Lung (tissue), 16 donors: ENCODE results near the gene LRRC61. TPM values are rescaled to one million over a fixed set of nuclear protein-coding genes. Genes with fewer than 3 reads are reported as not detected.
"Not testable (repeated sequence)": the region's sequence is repeated elsewhere in the genome, so short reads cannot be mapped to it uniquely, and the experiment has no call there.

Experiments used
- ATAC-seq: fragments of 200-7000 bp; cut with Tn5 transposase; one replicate; pipeline ENCODE4 v1.9.1; 2020; ENCODE audit warnings: moderate number of reproducible peaks; ENCODE audit not compliant: insufficient read depth, low FRiP score
- DNase-seq, 3 donors: peaks; one replicate each; pipeline ENCODE4 v3.0.0-alpha.2; 2013 to 2017
- H3K27ac ChIP-seq, 2 donors: one replicate each; pipeline ENCODE4 v1.5.1; 2013; ENCODE audit warnings: mild to moderate bottlenecking in 2 of 2, moderate library complexity in 2 of 2, control low read depth in 1 of 2, inconsistent platforms in 1 of 2, low read depth in 1 of 2, low read length in 1 of 2
- H3K27me3 ChIP-seq, 3 donors: one replicate each; pipeline ENCODE4 v1.5.1; 2013; ENCODE audit warnings: low read length in 2 of 3; ENCODE audit not compliant: control insufficient read depth in 3 of 3, insufficient read depth in 3 of 3
- H3K36me3 ChIP-seq, 4 donors: one replicate each; pipeline ENCODE4 v1.5.1; 2013; ENCODE audit warnings: low read length in 4 of 4, mild to moderate bottlenecking in 1 of 4, moderate library complexity in 1 of 4; ENCODE audit not compliant: control insufficient read depth in 4 of 4, insufficient read depth in 4 of 4
- H3K4me1 ChIP-seq, 5 donors: one replicate each; pipeline ENCODE4 v1.5.1; 2013; ENCODE audit warnings: low read length in 5 of 5, mild to moderate bottlenecking in 2 of 5, moderate library complexity in 1 of 5; ENCODE audit not compliant: control insufficient read depth in 5 of 5, insufficient read depth in 5 of 5
- H3K4me3 ChIP-seq: one replicate; pipeline ENCODE4 v1.5.1; 2013; ENCODE audit warnings: mild to moderate bottlenecking, control low read depth, moderate library complexity
- H3K9ac ChIP-seq, 2 donors: one replicate each; pipeline ENCODE4 v1.5.1; 2013; ENCODE audit warnings: low read length in 2 of 2, control low read depth in 1 of 2; ENCODE audit not compliant: insufficient read depth in 1 of 2
- H3K9me3 ChIP-seq, 4 donors: one replicate each; pipeline ENCODE4 v1.5.1; 2013; ENCODE audit warnings: low read length in 3 of 4, mild to moderate bottlenecking in 1 of 4, moderate library complexity in 1 of 4; ENCODE audit not compliant: control insufficient read depth in 4 of 4, insufficient read depth in 3 of 4
- WGBS, 2 donors: extraction: QIAGEN DNeasy Blood & Tissue Kit; methylation state at CpG; one replicate each; pipeline ENCODE4 v1.1.7; 2013; 5-methylcytosine and 5-hydroxymethylcytosine counted together
- long read RNA-seq, 5 donors: transcript quantifications; one replicate each; lab custom pipeline, GENCODE V29; 2026
- polyA plus RNA-seq, 2 donors: library from polyadenylated mRNA; stranded (reverse); fragments of 200-250 nt; gene quantifications; one replicate each; pipeline ENCODE4 v1.2.1, GENCODE V29; 2013
- total RNA-seq, 2 donors: library from RNA; depleted of rRNA in 1 of 2; stranded (reverse); fragments of >200 nt in 1 of 2; gene quantifications; one replicate each; pipeline ENCODE4 v1.2.1, GENCODE V29; 2014 to 2021
- TF ChIP-seq, protein P1 (sequence below): IDR thresholded peaks from 2 replicates; pipeline ENCODE4 v1.5.1; 2012; ENCODE audit warnings: mild to moderate bottlenecking; ENCODE audit errors: control extremely low read depth, extremely low read depth
- donor health status: control.
- donor health status: control.
- donor health status: Bipolar disorder and iron deficiency.
- donor health status: healthy.
- donor health status: DM: yes; HTN: yes; CAD: no.

Gene LRRC61, protein sequence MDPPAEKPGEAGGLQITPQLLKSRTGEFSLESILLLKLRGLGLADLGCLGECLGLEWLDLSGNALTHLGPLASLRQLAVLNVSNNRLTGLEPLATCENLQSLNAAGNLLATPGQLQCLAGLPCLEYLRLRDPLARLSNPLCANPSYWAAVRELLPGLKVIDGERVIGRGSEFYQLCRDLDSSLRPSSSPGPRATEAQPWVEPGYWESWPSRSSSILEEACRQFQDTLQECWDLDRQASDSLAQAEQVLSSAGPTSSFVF
- total RNA-seq (10 to 100 TPM in 1 of 2 donors, 1 to 10 TPM in 1; 9.4 to 18.8 TPM), polyA plus RNA-seq (10 to 100 TPM in 1 of 2 donors, 1 to 10 TPM in 1; 7.1 to 16.6 TPM)
- long read RNA-seq, donor 1, transcript LRRC61-203 (3 exons, 667 nt) = minor isoform, 5 of 411 reads
- long read RNA-seq, donor 1, transcript LRRC61-202 (3 exons, 1,877 nt) = major isoform, 13 of 411 reads
- long read RNA-seq, donor 1, partial matches to known transcripts = 215 of 411 reads
- long read RNA-seq, donor 1, other reads (novel, unspliced or antisense) = 178 of 411 reads
- long read RNA-seq, donor 2, transcript LRRC61-202 (3 exons, 1,877 nt) = major isoform, 5 of 8 reads
- long read RNA-seq, donor 2, partial matches to known transcripts = 0 of 8 reads
- long read RNA-seq, donor 2, other reads (novel, unspliced or antisense) = 0 of 8 reads
- long read RNA-seq, donor 3, transcript LRRC61-202 (3 exons, 1,877 nt) = major isoform, 7 of 7 reads
- long read RNA-seq, donor 3, partial matches to known transcripts = 0 of 7 reads
- long read RNA-seq, donor 3, other reads (novel, unspliced or antisense) = 0 of 7 reads
- long read RNA-seq, donor 4, transcript LRRC61-202 (3 exons, 1,877 nt) = major isoform, 8 of 9 reads
- long read RNA-seq, donor 4, partial matches to known transcripts = 0 of 9 reads
- long read RNA-seq, donor 4, other reads (novel, unspliced or antisense) = 0 of 9 reads
- long read RNA-seq, donor 5, transcript LRRC61-202 (3 exons, 1,877 nt) = major isoform, 16 of 21 reads
- long read RNA-seq, donor 5, partial matches to known transcripts = 0 of 21 reads
- long read RNA-seq, donor 5, other reads (novel, unspliced or antisense) = 0 of 21 reads

DNA sequence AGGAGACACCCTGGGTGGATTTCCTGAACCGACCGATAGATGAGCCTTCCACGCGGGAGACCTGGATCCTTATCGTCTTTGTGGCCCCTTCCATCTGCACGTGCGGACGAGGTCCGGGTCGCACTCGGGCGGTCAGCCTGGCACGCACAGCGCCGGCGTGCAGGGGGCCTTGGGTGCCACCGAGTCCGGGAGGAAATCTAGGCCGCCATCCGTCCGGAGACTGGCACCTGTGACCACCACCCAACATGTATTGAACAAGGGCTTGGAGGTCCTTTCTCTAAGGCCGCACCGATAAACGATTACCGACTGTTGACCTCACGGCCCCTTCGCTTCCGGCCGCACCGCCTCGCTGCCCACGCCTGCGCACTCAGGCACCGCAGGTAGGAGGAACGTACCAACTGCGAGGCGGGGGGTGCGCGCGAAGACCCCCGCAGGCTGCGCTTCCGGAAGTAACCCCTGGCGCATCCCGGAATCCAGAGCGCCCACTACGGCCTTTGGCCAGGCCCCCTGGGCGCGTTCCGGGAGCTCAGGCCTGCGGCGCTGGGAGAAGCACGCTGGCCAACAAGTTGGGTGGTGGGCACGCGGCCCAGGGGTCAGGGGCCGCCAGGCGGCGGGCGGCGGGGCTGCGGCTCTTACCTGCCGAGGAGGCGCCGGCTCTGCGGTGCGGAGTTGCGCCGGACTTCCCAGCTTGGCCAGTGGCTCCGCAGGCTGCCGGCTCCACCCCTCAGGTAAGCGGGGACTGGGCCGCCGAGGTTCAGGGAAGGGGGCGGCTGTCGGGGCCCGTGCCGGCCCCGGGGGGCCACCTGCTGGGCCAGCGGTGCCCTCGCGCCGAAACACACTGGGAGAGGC lies at the start of gene LRRC61, which contains the start of gene ACTR3C:
Gene LRRC61, plus strand, starts transcription at position 523 of the 849 bp plus-strand sequence. CDS start 13,507 bp downstream, outside the sequence.
Gene ACTR3C, minus strand, starts transcription at position 713 of the 849 bp plus-strand sequence. CDS start 28,249 bp downstream, outside the sequence.
- 7 to 8% methylated on average over 82 of the region's 82 CpGs for WGBS, 2 donors
- H3K27ac ChIP-seq = peak within 1 kb of the TSS; percentile 28 to 86
- peaks cover 0 to 9% (median 3%) of the 10 kb centered on the region in 4 donors for H3K36me3 ChIP-seq
- peak within 1 kb of the TSS; percentile 56 for H3K4me3 ChIP-seq
- H3K27me3 ChIP-seq = no peaks in the 10 kb centered on the region
- H3K9ac ChIP-seq = peak within 1 kb of the TSS; percentile 68 to 73
- peaks cover 0 to 36% (median 14%) of the 10 kb centered on the region in 5 donors for H3K4me1 ChIP-seq
- DNase-seq = peak; percentile 70 to 79 (median 77)
- TF ChIP-seq, protein P1, sequence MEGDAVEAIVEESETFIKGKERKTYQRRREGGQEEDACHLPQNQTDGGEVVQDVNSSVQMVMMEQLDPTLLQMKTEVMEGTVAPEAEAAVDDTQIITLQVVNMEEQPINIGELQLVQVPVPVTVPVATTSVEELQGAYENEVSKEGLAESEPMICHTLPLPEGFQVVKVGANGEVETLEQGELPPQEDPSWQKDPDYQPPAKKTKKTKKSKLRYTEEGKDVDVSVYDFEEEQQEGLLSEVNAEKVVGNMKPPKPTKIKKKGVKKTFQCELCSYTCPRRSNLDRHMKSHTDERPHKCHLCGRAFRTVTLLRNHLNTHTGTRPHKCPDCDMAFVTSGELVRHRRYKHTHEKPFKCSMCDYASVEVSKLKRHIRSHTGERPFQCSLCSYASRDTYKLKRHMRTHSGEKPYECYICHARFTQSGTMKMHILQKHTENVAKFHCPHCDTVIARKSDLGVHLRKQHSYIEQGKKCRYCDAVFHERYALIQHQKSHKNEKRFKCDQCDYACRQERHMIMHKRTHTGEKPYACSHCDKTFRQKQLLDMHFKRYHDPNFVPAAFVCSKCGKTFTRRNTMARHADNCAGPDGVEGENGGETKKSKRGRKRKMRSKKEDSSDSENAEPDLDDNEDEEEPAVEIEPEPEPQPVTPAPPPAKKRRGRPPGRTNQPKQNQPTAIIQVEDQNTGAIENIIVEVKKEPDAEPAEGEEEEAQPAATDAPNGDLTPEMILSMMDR = no peak
- no peaks in the 10 kb centered on the region for H3K9me3 ChIP-seq
- peak; percentile 69 for ATAC-seq

DNA sequence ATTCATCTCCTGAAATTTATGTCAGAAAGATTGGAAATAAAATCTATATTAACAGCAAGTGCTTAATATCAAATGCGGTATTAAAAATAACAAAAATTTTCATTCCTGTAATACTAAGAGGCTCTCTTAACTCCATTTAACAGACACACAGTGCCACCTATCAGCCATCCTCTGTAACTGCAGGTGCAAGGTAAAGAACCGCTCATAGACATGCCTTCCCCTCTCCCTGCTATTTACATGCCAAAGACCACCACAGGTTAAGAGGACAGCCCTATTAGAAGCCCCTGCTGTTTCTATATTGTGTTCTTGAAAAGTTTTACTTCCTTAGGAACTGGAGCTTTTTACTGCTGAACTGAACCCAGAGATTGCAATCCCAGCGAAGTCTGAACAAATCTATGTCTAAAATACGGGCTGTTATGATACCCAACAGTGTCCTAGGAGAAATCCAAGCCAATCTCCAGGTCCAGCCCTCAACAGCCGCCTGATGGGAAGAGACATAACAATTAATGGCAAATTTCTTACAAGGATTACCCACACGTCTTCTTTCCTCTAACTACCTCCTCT lies 46.9 kb upstream of the LRRC61 start:
- not testable (repeated sequence) for H3K4me3 ChIP-seq, H3K9ac ChIP-seq, H3K4me1 ChIP-seq, H3K9me3 ChIP-seq, H3K27ac ChIP-seq, H3K36me3 ChIP-seq, H3K27me3 ChIP-seq
- 59 to 69% methylated on average over 6 of the region's 6 CpGs for WGBS, 2 donors
- TF ChIP-seq, protein P1 = peak; percentile 45
- DNase-seq (peak; percentile 17 to 33 (median 26)), ATAC-seq (peak; percentile 72)

DNA sequence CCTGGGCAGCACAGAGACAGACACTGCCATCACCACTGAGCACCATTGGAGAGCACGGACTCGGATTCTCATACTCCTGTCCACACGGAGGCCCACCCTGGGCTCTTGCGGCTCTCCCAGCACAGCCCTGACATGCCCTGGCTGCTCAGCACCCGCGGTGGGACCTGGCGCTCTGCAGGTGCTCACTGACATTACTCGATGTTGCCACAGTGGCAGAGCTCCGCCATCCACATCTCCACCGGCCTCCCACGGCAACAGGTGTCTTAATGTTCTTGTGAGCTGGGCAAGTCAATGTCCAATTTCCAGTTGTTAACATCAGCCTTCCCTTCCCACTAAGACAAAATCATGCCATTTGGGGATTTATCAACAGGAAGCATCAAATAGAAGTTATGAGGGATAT lies 44.8 kb upstream of the LRRC61 start:
- 90 to 95% methylated on average over 11 of the region's 11 CpGs for WGBS, 2 donors
- H3K4me3 ChIP-seq, H3K9me3 ChIP-seq, H3K4me1 ChIP-seq, DNase-seq, H3K9ac ChIP-seq, ATAC-seq, H3K36me3 ChIP-seq, H3K27ac ChIP-seq, H3K27me3 ChIP-seq: not testable (repeated sequence)

DNA sequence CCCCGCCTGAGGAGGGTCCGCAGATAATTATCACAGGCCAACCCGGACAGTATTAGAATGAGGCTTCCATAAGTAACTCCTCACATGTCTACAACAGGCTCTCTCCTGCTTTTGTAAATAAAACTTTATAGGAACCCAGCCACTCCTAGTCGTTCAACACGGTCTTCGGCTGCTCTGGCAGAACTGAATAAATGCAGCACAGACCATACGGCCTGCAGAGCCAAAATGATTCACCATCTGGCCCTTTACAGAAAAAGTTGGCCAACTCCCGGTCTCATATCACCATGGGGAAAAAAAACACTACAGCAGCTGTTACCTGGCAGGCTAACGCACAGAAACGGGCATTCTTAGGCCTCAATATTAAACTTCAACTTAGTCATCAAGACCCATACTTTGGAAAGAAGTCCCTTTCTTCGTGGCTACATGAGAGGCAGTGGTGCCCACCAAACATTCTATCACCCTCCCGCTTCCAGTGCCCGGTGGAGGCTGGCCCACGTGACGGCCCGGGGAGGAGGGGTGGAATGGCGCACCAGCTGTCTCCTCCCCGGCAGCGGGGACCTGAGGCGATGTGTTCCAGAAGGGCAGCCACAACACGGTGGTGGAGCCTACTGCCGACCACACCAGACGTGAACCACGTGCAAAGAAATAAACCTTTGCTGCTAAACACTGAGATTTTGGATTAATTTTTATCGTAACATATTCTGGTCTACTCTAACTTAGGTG lies 41.3 kb upstream of the LRRC61 start:
- ATAC-seq, DNase-seq: not testable (repeated sequence)
- 93 to 95% methylated on average over 11 to 15 of the region's 25 CpGs for WGBS, 2 donors

DNA sequence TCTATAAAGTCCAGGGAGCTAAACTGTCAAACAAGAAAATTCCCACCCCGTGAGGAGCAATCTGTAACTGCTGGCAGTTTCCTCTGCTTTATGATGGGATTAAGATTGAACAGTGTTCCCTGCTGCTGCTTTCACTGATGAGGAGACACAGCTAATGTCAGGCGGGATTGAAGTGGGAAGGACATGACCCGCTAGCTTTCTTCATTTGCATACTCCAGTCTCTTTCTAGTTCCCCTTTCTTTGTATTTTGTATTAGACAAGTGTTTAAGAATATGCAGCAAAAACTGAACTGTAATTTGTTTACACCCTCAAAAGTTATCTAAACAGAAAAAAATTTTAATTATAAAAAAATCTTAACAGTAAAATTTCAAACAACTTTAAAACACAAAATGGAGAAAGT lies 40.0 kb upstream of the LRRC61 start:
- not testable (repeated sequence) for H3K27ac ChIP-seq, ATAC-seq, H3K27me3 ChIP-seq, H3K36me3 ChIP-seq, DNase-seq, H3K4me3 ChIP-seq, H3K9ac ChIP-seq, H3K4me1 ChIP-seq, H3K9me3 ChIP-seq
- 55 to 65% methylated on average over 2 of the region's 3 CpGs for WGBS, 2 donors

More for the DNA sequence above, 41.3 kb upstream of the LRRC61 start:
- not testable (repeated sequence) for H3K9me3 ChIP-seq, H3K9ac ChIP-seq, H3K36me3 ChIP-seq, H3K4me1 ChIP-seq, H3K27me3 ChIP-seq, H3K27ac ChIP-seq, H3K4me3 ChIP-seq
